ENCODE measurements around the gene XRN1. TPM values are rescaled to one million over a fixed set of nuclear protein-coding genes. Genes with fewer than 3 reads are reported as not detected.
"Not testable (repeated sequence)": the region's sequence is repeated elsewhere in the genome, so short reads cannot be mapped to it uniquely, and the experiment has no call there.

XRN1 gene
- polyA plus RNA-seq, 1 donor from 2014 or later, result 46.1 TPM

DNA sequence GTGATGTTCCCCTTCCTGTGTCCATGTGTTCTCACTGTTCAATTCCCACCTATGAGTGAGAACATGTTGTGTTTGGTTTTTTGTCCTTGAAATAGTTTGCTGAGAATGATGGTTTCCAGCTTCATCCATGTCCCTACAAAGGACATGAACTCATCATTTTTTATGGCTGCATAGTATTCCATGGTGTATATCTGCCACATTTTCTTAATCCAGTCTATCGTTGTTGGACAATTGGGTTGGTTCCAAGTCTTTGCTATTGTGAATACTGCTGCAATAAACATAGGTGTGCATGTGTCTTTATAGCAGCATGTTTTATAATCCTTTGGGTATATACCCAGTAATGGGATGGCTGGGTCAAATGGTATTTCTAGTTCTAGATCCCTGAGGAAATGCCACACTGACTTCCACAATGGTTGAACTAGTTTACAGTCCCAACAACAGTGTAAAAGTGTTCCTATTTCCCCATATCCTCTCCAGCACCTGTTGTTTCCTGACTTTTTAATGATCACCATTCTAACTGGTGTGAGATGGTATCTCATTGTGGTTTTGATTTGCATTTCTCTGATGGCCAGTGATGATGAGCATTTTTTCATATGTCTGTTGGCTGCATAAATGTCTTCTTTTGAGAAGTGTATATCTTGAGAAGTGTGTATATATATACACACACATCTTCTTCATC is 123.4 kb downstream of the XRN1 start:
- peaks cover 18% of the 10 kb centered on the region for H3K36me3 Mint-ChIP-seq
- not testable (repeated sequence) for H3K27ac Mint-ChIP-seq, H3K4me3 Mint-ChIP-seq, H3K27me3 Mint-ChIP-seq, H3K4me1 Mint-ChIP-seq
- peaks cover 0 to 17% (median 2%) of the 10 kb centered on the region in 3 donors for H3K9me3 Mint-ChIP-seq

DNA sequence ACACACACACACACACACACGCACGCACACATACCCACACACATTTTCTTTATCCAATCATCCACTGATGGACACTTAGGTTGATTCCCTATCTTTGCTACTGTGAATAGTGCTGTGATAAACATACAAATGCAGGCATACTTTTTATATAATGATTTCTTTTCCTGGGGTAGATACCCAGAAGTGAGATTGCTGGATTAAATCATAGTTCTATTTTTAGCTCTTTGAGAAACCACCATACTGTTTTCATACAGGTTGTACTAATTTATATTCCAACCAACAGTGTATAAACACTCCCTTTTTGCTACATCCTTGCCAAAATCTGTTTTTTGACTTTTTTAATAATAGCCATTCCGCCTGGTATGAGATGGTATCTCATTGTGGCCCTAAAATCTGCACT is 127.9 kb downstream of the XRN1 start:
- Mint-ChIP-seq H3K27me3 (no peaks in the 10 kb centered on the region), H3K27ac (no peak overlapping the region), H3K4me1 (peaks cover 0 to 1% (median 0%) of the 10 kb centered on the region in 3 donors), H3K4me3 (no peak overlapping the region), H3K9me3 (peaks cover 0 to 1% (median 1%) of the 10 kb centered on the region in 3 donors), H3K36me3 (peaks cover 8% of the 10 kb centered on the region)

GRCh38 chr3:142319094-142319493 is 128.7 kb downstream of the XRN1 start:
- peaks cover 0 to 1% (median 0%) of the 10 kb centered on the region in 3 donors for H3K4me1 Mint-ChIP-seq
- H3K4me3 Mint-ChIP-seq, result no peak overlapping the region
- peaks cover 4% of the 10 kb centered on the region for H3K36me3 Mint-ChIP-seq
- no peaks in the 10 kb centered on the region for H3K27me3 Mint-ChIP-seq
- H3K9me3 Mint-ChIP-seq, result peaks cover 0 to 1% (median 0%) of the 10 kb centered on the region in 3 donors
- no peak overlapping the region for H3K27ac Mint-ChIP-seq

DNA sequence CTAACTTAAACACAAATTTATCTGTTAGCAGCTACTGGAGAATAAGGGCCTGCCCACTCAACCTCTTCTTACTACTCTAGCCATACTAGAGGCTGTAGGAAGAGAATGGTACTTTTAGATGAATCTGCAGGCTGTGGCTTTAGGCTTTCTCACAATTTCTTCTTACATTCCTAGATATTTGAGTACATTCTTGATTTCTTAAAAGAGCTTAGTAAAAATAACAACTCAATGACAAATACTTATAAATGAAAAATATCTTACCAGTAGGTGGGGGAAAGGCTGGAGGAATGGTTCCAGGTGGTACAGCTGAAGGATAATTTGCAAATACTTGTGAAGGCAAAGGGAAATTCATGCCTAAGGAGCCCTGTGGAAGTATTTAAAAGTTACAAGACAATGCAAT is 129.5 kb downstream of the XRN1 start:
- H3K27me3 Mint-ChIP-seq, result no peaks in the 10 kb centered on the region
- H3K9me3 Mint-ChIP-seq, result peaks cover 0 to 1% (median 0%) of the 10 kb centered on the region in 3 donors
- H3K4me1 Mint-ChIP-seq, result peaks cover 0 to 1% (median 0%) of the 10 kb centered on the region in 3 donors
- H3K27ac Mint-ChIP-seq, result no peak overlapping the region
- H3K4me3 Mint-ChIP-seq, result no peak overlapping the region
- peaks cover 4% of the 10 kb centered on the region for H3K36me3 Mint-ChIP-seq

GRCh38 chr3:142315978-142316388 is 131.9 kb downstream of the XRN1 start:
- not testable (repeated sequence) for H3K36me3 Mint-ChIP-seq, H3K4me1 Mint-ChIP-seq, H3K9me3 Mint-ChIP-seq, H3K27me3 Mint-ChIP-seq, H3K27ac Mint-ChIP-seq, H3K4me3 Mint-ChIP-seq

GRCh38 chr3:142315083-142315482 is 132.8 kb downstream of the XRN1 start:
- Mint-ChIP-seq H3K27ac (no peak overlapping the region), H3K9me3 (peaks cover 0 to 1% (median 0%) of the 10 kb centered on the region in 3 donors), H3K27me3 (no peaks in the 10 kb centered on the region), H3K36me3 (peaks cover 5% of the 10 kb centered on the region), H3K4me1 (peaks cover 0 to 1% (median 0%) of the 10 kb centered on the region in 3 donors), H3K4me3 (no peak overlapping the region)

GRCh38 chr3:142310439-142310838 is 137.4 kb downstream of the XRN1 start:
- peaks cover 25% of the 10 kb centered on the region for H3K36me3 Mint-ChIP-seq
- H3K4me3 Mint-ChIP-seq, result no peak overlapping the region
- H3K9me3 Mint-ChIP-seq, result peaks cover 3 to 4% (median 3%) of the 10 kb centered on the region in 3 donors
- H3K27me3 Mint-ChIP-seq, result no peaks in the 10 kb centered on the region
- no peaks in the 10 kb centered on the region for H3K4me1 Mint-ChIP-seq
- no peak overlapping the region for H3K27ac Mint-ChIP-seq

- not testable (repeated sequence) for H3K4me3 Mint-ChIP-seq
- H3K36me3 Mint-ChIP-seq, result peaks cover 36% of the 10 kb centered on the region
Measured at GRCh38 chr3:142302847-142303246, 145.0 kb downstream of the XRN1 start.

DNA sequence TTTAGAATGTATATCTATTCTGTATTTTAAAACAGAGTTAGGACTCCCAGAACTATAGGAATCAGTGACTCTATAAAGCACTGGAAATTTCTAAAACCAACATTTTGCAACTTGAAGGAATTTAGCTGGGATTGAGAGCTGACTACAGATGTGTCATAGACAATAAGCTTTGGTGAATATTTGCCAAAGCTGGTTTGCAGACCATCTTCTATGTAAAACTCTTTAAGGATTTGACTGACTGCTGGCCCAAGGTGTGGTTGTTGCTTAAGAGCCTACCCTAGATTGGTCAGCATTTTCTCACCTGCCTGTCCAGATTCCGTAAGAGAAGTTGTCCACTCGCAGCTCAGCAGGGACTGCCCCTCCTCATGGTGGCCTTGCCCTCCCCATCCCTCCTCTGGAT is 149.2 kb downstream of the XRN1 start:
- Mint-ChIP-seq H3K27ac (no peak overlapping the region), H3K36me3 (peaks cover 22% of the 10 kb centered on the region), H3K9me3 (peaks cover 0 to 16% (median 9%) of the 10 kb centered on the region in 3 donors), H3K27me3 (no peaks in the 10 kb centered on the region), H3K4me3 (no peak overlapping the region), H3K4me1 (peaks cover 0 to 1% (median 0%) of the 10 kb centered on the region in 3 donors)

More at GRCh38 chr3:142302847-142303246, 145.0 kb downstream of the XRN1 start:
- not testable (repeated sequence) for H3K4me1 Mint-ChIP-seq, H3K27me3 Mint-ChIP-seq, H3K27ac Mint-ChIP-seq
- H3K9me3 Mint-ChIP-seq, result peaks cover 3 to 33% (median 12%) of the 10 kb centered on the region in 3 donors

DNA sequence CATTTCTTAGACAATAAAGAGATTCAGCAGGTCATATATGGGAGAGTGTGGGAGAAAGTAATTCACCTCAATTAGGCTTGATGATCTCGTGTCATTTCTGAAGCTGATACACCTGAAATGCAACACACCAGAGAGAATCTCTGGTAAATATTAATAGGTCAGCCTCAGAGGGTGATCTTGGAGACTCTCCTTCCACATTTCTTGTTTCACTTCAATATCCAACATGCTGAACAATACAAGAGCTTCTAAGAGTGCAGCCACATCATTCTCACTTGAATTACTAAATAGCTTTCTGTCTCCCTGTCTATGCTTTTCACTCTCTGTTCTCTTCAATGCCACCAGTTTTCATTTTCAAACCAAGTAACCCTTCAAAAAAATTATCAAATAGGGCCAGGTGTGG is 151.3 kb downstream of the XRN1 start:
- Mint-ChIP-seq H3K4me1 (peaks cover 0 to 1% (median 0%) of the 10 kb centered on the region in 3 donors), H3K36me3 (peaks cover 9% of the 10 kb centered on the region), H3K9me3 (peaks cover 0 to 3% (median 0%) of the 10 kb centered on the region in 3 donors), H3K4me3 (no peak overlapping the region), H3K27ac (no peak overlapping the region), H3K27me3 (no peaks in the 10 kb centered on the region)

GRCh38 chr3:142287866-142288638 is 159.8 kb downstream of the XRN1 start:
- Mint-ChIP-seq H3K27me3 (no peaks in the 10 kb centered on the region), H3K4me1 (no peaks in the 10 kb centered on the region), H3K4me3 (no peak overlapping the region), H3K36me3 (peaks cover 8% of the 10 kb centered on the region), H3K27ac (no peak overlapping the region), H3K9me3 (peaks cover 5 to 17% (median 5%) of the 10 kb centered on the region in 3 donors)

- Mint-ChIP-seq H3K27me3 (no peaks in the 10 kb centered on the region), H3K4me1 (no peaks in the 10 kb centered on the region), H3K27ac (no peak overlapping the region), H3K4me3 (no peak overlapping the region), H3K9me3 (peaks cover 5 to 17% (median 5%) of the 10 kb centered on the region in 3 donors), H3K36me3 (peaks cover 8% of the 10 kb centered on the region)
Measured at GRCh38 chr3:142285083-142285517, 162.7 kb downstream of the XRN1 start.

- Mint-ChIP-seq H3K27me3 (no peaks in the 10 kb centered on the region), H3K27ac (no peak overlapping the region), H3K36me3 (peaks cover under 1% of the 10 kb centered on the region), H3K4me1 (no peaks in the 10 kb centered on the region), H3K4me3 (no peak overlapping the region), H3K9me3 (peaks cover 0 to 2% (median 0%) of the 10 kb centered on the region in 3 donors)
Measured at GRCh38 chr3:142282503-142282902, 165.3 kb downstream of the XRN1 start.

- Mint-ChIP-seq H3K9me3 (no peaks in the 10 kb centered on the region), H3K4me1 (no peaks in the 10 kb centered on the region), H3K27me3 (no peaks in the 10 kb centered on the region), H3K4me3 (no peak overlapping the region), H3K27ac (no peak overlapping the region), H3K36me3 (no peaks in the 10 kb centered on the region)
Measured at GRCh38 chr3:142281474-142281873, 166.4 kb downstream of the XRN1 start.

DNA sequence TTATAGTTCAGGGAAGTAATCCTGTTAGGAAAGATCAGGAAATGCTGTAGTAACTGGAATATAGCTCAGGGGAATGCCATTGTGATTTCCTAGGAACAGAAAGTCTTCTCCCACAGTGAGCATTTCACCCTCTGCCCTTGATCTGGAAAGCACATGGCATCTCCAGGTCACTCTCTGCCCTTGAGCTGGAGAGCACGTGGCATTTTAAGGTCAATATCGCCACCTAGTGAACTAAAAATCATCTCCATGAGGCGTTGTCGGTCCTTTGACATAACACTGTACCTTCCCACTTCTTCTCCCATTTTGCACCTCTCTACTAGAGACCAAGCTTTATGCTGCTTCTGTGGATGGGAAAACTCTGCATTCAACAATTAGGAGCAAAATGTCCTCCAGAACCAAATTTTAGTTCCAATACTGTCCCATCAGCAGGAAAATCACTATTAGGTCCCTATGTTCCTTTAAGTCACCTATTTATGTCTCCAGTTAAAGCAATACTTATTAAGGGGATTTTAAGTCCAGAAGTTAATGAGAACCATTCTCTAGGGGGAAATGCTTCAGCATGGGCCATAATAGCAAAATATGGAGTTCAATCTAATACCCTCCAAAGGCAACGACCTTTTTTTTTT is 167.8 kb downstream of the XRN1 start:
- H3K36me3 Mint-ChIP-seq, result peaks cover 2% of the 10 kb centered on the region
- H3K27me3 Mint-ChIP-seq, result no peaks in the 10 kb centered on the region
- no peak overlapping the region for H3K27ac Mint-ChIP-seq
- no peaks in the 10 kb centered on the region for H3K4me1 Mint-ChIP-seq
- no peaks in the 10 kb centered on the region for H3K9me3 Mint-ChIP-seq
- no peak overlapping the region for H3K4me3 Mint-ChIP-seq

All from IgD-negative memory B cell (primary cell).